PFSK-1 (cell line): ENCODE measurements around the gene DTX4.

ENCODE experiments used
- POLR2AphosphoS5 ChIP-seq: IDR thresholded peaks from 2 replicates; pipeline ENCODE4 v1.6.1; 2012; ENCODE audit warnings: low read depth, mild to moderate bottlenecking, control low read depth, low read length, moderate library complexity
- TAF1 ChIP-seq: IDR thresholded peaks from 2 replicates; pipeline ENCODE4 v1.6.1; 2012; ENCODE audit warnings: low read length, control low read depth, borderline replicate concordance; ENCODE audit not compliant: insufficient read depth

DNA sequence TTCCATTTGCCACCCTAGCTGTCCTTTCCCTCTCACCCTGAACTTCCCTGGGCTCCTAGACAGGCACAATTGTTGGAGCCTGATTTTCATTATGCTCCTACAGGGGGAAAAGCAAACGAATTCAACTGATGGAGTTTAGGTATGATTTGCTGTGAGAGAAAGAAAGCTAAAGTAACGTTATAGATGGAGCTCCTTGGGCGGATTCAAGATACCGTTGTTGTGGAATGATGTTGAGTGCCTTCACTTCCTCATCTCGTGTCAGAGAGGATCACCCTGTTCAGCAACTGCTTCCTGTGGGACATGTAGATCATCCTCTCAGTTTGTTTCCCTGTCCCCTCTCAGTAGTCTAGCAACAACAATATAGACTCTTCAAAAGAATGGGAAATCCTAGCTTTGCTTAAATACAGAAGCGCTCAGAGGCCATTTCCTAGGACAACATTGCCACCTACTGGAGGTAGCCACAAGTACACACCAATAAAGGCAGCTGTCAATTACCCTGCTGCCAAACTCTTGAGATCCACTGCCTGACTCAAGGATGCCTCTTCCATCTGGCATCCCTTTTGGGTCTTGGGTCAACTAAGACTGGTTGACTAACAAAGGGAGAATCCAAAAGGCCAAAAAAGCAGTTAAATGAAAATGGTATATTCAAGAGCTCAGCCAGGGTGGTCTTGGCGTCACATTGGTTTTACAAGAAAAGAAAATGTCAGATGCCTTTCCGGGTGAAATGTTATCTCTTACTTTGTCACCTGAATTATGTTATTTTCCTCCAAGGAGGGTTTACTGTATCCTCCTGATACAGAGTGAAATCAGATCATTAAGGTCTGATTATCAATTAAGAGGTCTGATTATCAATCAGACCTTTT, 13.5 kb upstream of the DTX4 start:
- TF ChIP-seq POLR2AphosphoS5, result no peak
- no peak for TF ChIP-seq TAF1
